Measurements from ENCODE around the gene COL4A1. TPM values are rescaled to one million over a fixed set of nuclear protein-coding genes. Genes with fewer than 3 reads are reported as not detected.

COL4A1 gene
- total RNA-seq, 1 donor from 2014 or later, result 105 TPM

DNA sequence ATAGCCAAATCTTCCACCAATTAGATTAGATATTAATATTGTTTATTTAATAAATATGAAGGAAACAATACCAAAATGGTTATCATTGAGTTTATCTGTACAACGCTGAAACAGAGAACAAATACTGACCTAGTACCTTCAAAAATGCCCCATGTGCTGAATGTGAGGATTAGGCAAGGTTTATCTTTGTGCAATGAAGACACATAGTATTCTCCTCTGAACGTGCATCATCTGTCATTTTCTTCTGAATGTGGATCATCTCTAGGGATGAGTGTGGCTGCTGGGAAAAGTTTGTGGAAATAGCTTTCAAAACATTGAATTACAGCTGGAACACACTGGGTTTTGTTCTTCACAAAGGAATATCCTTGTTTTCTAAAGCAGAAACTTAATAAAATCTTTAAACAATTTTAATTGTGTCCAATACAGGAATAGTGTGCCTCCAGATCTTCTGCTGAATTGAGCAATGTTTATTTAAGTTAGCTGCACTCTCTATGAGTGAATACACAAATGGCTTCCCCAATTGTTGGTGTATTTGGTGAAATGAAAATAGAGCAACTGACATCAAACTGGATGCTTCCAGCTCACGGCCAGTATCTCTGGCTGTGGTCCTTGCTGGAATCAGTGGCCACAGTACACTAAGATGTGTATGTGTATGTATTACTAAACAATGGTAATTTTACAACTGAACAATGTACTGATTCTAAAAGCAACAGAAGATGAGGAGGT lies 6.7 kb downstream of the COL4A1 start:
- no peak for DNase-seq (ENCODE audit: low spot score)
- Histone ChIP-seq H3K4me1 (peaks cover 28% of the 10 kb centered on the region), H3F3A (ENCODE audit: low read depth) (no peaks in the 10 kb centered on the region), H3K27ac (no peak overlapping the region), H3K36me3 (no peaks in the 10 kb centered on the region), H4K20me1 (ENCODE audit: low read depth) (peaks cover 10% of the 10 kb centered on the region), H3K79me2 (ENCODE audit: low read depth) (peaks cover 78% of the 10 kb centered on the region), H3K4me2 (no peak overlapping the region), H3K9ac (no peak overlapping the region), H3K27me3 (no peaks in the 10 kb centered on the region), H3K9me3 (ENCODE audit: low read depth) (no peaks in the 10 kb centered on the region), H2AFZ (replicated peaks) (no peak overlapping the region), H3K4me3 (no peak overlapping the region)
- H3K27ac Mint-ChIP-seq, result no peak overlapping the region
- peaks cover 2% of the 10 kb centered on the region for H3K9me3 Mint-ChIP-seq
- peaks cover 5% of the 10 kb centered on the region for H3K27me3 Mint-ChIP-seq (ENCODE audit: insufficient read depth, low read depth)
- TF ChIP-seq, protein P1, sequence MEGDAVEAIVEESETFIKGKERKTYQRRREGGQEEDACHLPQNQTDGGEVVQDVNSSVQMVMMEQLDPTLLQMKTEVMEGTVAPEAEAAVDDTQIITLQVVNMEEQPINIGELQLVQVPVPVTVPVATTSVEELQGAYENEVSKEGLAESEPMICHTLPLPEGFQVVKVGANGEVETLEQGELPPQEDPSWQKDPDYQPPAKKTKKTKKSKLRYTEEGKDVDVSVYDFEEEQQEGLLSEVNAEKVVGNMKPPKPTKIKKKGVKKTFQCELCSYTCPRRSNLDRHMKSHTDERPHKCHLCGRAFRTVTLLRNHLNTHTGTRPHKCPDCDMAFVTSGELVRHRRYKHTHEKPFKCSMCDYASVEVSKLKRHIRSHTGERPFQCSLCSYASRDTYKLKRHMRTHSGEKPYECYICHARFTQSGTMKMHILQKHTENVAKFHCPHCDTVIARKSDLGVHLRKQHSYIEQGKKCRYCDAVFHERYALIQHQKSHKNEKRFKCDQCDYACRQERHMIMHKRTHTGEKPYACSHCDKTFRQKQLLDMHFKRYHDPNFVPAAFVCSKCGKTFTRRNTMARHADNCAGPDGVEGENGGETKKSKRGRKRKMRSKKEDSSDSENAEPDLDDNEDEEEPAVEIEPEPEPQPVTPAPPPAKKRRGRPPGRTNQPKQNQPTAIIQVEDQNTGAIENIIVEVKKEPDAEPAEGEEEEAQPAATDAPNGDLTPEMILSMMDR (IDR thresholded peaks at IDR 0.05), result no peak
- TF ChIP-seq EZH2phosphoT487 (IDR thresholded peaks at IDR 0.05) (no peak), EZH2 (IDR thresholded peaks at IDR 0.05) (no peak)
- no peak overlapping the region for H3K4me3 Mint-ChIP-seq
- peaks cover 8% of the 10 kb centered on the region for H3K36me3 Mint-ChIP-seq
- peaks cover 45% of the 10 kb centered on the region for H3K4me1 Mint-ChIP-seq

DNA sequence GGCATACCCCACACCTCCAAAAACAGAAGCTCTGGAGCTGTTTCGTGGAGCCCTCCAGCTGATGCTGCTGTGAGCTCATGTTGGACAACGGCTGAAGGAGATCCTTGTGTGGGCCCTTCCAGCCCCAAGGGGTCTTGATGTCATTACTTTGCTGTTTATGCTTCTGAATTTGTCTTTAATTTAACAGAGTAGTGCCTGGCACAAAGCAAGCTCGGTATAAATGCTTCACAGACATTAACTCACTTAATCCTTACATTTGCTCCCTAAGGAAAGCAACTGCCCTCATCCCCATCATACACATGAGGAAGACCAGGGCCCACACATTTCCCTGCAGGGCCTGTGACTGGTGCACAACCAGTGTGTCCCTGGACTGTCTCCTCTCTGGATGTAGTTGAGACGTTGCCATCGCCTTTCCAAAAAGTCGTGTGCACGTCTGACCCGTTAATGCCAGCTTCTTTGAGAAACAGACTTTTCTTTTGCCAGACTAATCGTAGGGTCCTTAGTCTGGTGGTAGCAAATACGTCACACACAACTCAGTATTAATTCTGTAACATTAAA lies 7.6 kb downstream of the COL4A1 start:
- Mint-ChIP-seq H3K9me3 (peaks cover 4% of the 10 kb centered on the region), H3K27me3 (ENCODE audit: insufficient read depth, low read depth) (peaks cover 2% of the 10 kb centered on the region), H3K36me3 (peaks cover 10% of the 10 kb centered on the region), H3K4me1 (peaks cover 38% of the 10 kb centered on the region), H3K27ac (no peak overlapping the region), H3K4me3 (no peak overlapping the region)
- no peak for DNase-seq (ENCODE audit: low spot score)
- Histone ChIP-seq H3K4me1 (peaks cover 25% of the 10 kb centered on the region), H3K27ac (no peak overlapping the region), H3K4me3 (no peak overlapping the region), H3K36me3 (no peaks in the 10 kb centered on the region), H3F3A (ENCODE audit: low read depth) (no peaks in the 10 kb centered on the region), H3K27me3 (no peaks in the 10 kb centered on the region), H4K20me1 (ENCODE audit: low read depth) (peaks cover under 1% of the 10 kb centered on the region), H3K9me3 (ENCODE audit: low read depth) (no peaks in the 10 kb centered on the region), H3K79me2 (ENCODE audit: low read depth) (peaks cover 69% of the 10 kb centered on the region), H2AFZ (replicated peaks) (no peak overlapping the region), H3K4me2 (peak overlapping the region; percentile 21), H3K9ac (no peak overlapping the region)
- TF ChIP-seq EZH2 (IDR thresholded peaks at IDR 0.05) (no peak), EZH2phosphoT487 (IDR thresholded peaks at IDR 0.05) (no peak)
- TF ChIP-seq, protein P1 (IDR thresholded peaks at IDR 0.05), result no peak

GRCh38 chr13:110298505-110299282 lies 8.3 kb downstream of the COL4A1 start:
- Mint-ChIP-seq H3K27ac (peak overlapping the region; percentile 53), H3K27me3 (ENCODE audit: insufficient read depth, low read depth) (peaks cover 2% of the 10 kb centered on the region), H3K4me1 (peaks cover 34% of the 10 kb centered on the region), H3K9me3 (peaks cover 4% of the 10 kb centered on the region), H3K4me3 (no peak overlapping the region), H3K36me3 (peaks cover 10% of the 10 kb centered on the region)
- no peaks in the 10 kb centered on the region for H3F3A ChIP-seq (ENCODE audit: low read depth)
- no peak overlapping the region for H2AFZ ChIP-seq (replicated peaks)
- TF ChIP-seq, protein P1 (IDR thresholded peaks at IDR 0.05), result no peak
- TF ChIP-seq EZH2phosphoT487 (IDR thresholded peaks at IDR 0.05), result no peak
- TF ChIP-seq EZH2 (IDR thresholded peaks at IDR 0.05), result no peak
- no peak overlapping the region for H3K9ac ChIP-seq
- H4K20me1 ChIP-seq (ENCODE audit: low read depth), result peaks cover 6% of the 10 kb centered on the region
- H3K79me2 ChIP-seq (ENCODE audit: low read depth), result peaks cover 68% of the 10 kb centered on the region
- H3K4me2 ChIP-seq, result peak overlapping the region; percentile 21
- peaks cover 25% of the 10 kb centered on the region for H3K4me1 ChIP-seq
- no peak overlapping the region for H3K27ac ChIP-seq
- no peaks in the 10 kb centered on the region for H3K36me3 ChIP-seq
- no peak for DNase-seq (ENCODE audit: low spot score)
- no peaks in the 10 kb centered on the region for H3K27me3 ChIP-seq
- no peak overlapping the region for H3K4me3 ChIP-seq
- H3K9me3 ChIP-seq (ENCODE audit: low read depth), result no peaks in the 10 kb centered on the region

Measured in neural progenitor cell (in vitro differentiated cells).